Measurements from ENCODE around the gene DOCK3.
"Not testable (repeated sequence)": the region's sequence is repeated elsewhere in the genome, so short reads cannot be mapped to it uniquely, and the experiment has no call there.

DOCK3 gene

DNA sequence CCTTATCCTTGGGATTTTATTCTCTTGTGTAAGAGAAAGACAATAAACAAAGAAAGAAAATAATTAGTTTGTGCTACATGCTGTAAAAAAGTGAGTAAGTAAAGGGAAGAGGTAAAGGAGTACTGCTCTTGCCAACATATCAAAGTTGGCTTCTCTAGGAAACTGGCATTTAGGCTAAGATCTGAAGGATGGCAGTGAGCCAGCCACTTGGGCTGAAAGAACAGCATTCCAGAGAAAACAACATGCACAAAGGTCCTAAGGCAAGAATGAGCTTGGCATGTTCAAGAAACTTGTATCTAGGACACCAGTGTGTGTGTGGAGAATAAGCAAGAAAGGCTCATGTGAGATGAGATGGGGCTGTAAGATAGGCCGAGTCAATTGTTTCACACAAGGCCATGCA, 464.9 kb downstream of the DOCK3 start:
- no peak for DNase-seq

DNA sequence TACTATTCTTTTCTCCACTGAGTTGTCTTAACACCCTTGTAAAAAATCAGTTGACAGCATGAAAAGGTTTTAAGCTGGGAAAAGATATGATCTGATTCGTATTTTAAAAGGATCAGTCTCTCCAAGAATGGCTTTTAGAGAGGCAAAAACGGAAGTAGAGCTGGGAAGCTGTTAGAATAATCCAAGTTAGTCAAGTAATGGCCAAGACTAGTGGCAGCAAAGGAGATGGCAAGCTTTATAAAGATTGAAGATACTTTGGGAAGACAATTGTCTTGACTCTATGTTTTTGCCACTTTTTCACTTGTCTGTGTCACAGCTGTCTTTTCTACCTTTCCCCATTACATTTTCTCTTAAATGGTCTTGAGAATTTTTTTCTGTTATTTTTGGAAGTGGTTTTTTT, 466.8 kb downstream of the DOCK3 start:
- no peak for DNase-seq

GRCh38 chr3:51145811-51146585, 471.3 kb downstream of the DOCK3 start:
- no peak for DNase-seq

- DNase-seq, result no peak
These were observed 472.1 kb downstream of the DOCK3 start for GRCh38 chr3:51146781-51147180.

- DNase-seq, result no peak
These were observed 481.4 kb downstream of the DOCK3 start for GRCh38 chr3:51156147-51156546.

- DNase-seq, result no peak
These were observed 488.3 kb downstream of the DOCK3 start for GRCh38 chr3:51163051-51163450.

DNA sequence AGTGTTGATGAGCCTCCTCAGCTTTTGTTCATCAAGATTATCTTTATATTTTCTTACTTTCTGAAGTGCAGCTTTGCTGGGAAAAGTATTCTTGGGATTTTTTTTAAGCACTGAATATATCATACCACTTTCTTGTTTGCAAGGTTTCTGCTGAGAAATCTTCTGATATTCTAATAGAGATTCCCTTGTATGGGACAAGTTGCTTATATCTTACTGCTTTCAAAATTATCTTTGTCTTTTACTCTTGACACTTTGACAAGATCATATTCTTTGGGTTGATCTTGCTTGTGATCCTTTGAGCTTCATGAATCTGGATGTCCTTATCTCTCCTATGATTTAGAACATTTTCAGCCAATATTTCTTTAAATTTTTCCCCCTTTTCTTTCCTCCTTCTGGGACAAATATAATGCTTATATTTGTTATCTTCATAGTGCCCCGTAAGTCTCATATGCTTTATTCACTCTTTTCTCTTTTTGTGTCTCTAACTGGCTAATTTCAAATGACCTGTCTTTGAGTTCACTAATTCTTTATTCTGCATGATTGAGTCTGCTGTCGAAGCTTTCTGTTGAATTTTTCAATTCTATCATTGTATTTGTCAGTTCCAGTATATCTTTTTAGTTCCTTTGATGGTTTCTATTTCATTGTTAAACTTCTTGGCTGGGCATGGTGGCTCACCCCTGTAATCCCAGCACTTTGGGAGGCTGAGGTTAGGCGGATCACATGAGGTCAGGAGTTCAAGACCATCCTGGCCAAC, 499.0 kb downstream of the DOCK3 start:
- no peak for DNase-seq

GRCh38 chr3:51176923-51177322, 502.2 kb downstream of the DOCK3 start:
- no peak for DNase-seq

- DNase-seq, result not testable (repeated sequence)
These were observed 511.7 kb downstream of the DOCK3 start for GRCh38 chr3:51186446-51186845.

DNA sequence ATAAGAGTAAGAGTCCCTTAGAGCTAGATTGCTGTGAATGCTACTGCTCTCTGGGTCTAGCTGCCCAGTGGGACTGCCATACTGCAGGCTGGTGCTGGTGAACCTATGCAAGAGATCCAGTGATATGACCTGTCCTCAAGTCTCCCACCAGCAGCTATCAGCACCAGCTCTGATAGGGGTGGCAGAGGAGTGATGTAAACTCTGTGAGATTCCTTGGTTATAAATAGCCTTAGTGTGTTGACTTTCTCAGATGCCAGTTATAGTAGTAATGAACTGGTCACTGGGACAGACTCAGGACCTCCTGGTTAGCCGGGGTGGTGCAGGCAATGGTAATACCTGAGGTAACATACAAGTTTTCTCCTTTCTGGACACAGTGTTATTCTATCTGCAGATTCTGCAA, 515.5 kb downstream of the DOCK3 start:
- no peak for DNase-seq

- no peak for DNase-seq
These were observed 516.1 kb downstream of the DOCK3 start for GRCh38 chr3:51190827-51191226.

DNA sequence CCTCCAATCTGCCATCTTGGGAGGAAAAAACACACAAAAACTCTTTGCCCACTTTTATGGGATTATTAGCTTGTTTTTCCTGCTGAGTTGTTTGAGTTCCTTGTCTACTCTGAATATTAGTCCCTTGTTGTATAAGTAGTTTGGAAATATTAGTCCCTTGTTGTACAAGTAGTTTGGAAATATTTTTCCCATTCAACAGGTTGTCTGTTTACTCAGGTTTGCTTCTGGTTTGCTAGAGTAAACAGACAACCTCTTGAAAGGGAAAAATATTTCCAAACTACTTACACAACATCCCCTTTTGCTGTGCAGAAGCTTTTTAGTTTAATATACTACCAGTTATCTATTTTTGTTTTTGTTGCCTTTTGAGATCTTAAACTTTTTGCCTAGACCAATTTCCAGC, 517.0 kb downstream of the DOCK3 start:
- no peak for DNase-seq

- DNase-seq, result no peak
These were observed 523.8 kb downstream of the DOCK3 start for GRCh38 chr3:51198477-51198876.

DNA sequence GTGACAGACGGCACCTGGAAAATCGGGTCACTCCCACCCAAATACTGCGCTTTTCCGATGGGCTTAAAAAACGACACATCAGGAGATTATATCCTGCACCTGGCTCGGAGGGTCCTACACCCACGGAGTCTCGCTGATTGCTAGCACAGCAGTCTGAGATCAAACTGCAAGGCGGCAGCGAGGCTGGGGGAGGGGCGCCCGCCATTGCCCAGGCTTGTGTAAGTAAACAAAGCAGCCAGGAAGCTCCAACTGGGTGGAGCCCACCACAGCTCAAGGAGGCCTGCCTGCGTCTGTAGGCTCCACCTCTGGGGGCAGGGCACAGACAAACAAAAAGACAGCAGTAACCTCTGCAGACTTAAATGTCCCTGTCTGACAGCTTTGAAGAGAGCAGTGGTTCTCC, 524.6 kb downstream of the DOCK3 start:
- not testable (repeated sequence) for DNase-seq

DNA sequence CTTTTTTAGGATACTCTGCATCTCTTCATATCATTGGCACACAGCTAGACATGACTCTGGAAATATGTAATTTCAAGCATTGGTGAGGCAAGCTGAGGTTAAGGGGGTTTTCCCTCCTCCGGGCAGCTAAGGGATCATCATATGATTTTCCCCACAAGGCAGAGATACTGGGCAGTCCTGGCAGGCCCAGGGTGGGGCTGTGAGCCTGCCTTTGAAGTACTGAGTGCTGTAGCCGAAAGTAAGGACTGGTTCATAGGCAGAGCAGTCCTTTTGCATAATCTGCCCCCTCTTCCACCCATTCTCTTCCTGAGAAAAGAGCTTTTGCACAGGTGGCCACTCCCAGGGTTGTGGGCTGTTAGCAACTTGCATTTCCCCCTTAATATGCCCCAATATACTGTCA, 541.6 kb downstream of the DOCK3 start:
- no peak for DNase-seq

DNA sequence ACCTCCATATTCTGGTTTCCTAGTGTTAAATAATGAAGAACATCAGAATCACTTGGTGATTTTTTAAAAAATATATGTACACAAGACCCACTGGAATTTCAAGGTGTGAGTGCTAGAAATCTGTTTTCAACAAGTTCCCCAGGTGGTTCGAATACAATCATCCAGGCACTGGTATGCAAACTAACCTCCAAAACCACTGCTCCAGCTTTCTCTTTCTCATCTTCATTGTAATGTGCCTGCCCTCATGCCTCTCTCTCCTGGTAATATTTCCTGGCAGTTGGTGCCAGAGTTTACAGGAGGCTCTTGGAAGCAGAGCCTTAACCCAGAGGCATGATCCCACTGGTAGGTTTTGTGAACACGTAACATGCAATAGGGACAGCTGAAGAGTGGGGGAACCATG, 547.2 kb downstream of the DOCK3 start:
- no peak for DNase-seq

- no peak for DNase-seq
These were observed 549.6 kb downstream of the DOCK3 start for GRCh38 chr3:51224283-51224682.

GRCh38 chr3:51224843-51225242, 550.1 kb downstream of the DOCK3 start:
- no peak for DNase-seq

- DNase-seq, result no peak
These were observed 568.2 kb downstream of the DOCK3 start for GRCh38 chr3:51242939-51243338.

- DNase-seq, result no peak
These were observed 569.2 kb downstream of the DOCK3 start for GRCh38 chr3:51243924-51244323.

- no peak for DNase-seq
These were observed 571.1 kb downstream of the DOCK3 start for GRCh38 chr3:51245867-51246266.

DNA sequence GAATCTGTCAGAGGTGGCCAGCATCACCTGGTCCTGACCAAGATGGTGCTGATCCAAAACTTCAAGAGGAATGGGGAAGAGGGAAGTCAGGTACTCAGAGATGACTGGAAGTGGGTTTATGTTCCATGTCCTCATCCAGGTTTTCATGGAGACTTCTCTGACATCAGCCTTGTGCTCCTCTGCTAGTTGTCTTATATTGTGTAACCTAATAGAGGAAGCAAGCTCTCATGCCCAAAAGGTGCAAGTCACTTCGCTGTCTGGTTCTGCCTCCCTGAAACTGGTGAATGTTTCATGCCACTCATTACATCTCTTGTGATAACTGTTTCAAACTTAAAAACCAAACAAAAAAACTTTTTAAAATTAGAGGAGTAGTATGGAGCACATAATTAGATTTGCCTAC, 583.1 kb downstream of the DOCK3 start:
- DNase-seq, result no peak

DNA sequence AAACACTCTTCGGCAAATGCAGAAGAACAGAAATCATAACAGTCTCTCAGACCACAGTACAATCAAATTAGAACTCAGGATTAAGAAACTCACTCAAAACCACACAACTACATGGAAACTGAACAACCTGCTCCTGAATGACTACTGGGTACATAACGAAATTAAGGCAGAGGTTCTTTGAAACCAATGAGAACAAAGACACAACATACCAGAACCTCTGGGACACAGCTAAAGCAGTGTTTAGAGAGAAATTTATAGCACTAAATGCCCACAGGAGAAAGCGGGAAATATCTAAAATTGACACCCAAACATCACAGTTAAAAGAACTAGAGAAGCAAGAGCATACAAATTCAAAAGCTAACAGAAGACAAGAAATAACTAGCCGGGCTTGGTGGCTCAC, 589.4 kb downstream of the DOCK3 start:
- DNase-seq, result not testable (repeated sequence)

DNA sequence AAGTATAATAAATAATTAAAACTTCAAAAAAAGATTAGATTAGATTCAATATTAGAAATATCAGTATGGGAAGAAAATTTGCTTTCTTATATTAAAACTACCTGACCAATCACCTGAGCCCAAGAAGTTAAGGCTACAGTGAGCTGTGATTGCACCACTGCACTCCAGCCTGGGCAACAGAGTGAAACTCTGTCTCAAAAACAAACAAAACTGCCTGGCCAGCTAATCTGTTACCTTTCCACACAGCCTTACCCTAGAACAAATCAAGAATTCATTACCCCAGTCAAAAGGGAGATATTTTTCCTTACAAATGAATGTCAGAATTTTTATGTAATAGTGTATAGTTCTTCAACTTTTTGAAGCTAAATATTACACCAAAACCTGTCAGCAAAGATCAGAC, 593.4 kb downstream of the DOCK3 start:
- DNase-seq, result no peak

DNA sequence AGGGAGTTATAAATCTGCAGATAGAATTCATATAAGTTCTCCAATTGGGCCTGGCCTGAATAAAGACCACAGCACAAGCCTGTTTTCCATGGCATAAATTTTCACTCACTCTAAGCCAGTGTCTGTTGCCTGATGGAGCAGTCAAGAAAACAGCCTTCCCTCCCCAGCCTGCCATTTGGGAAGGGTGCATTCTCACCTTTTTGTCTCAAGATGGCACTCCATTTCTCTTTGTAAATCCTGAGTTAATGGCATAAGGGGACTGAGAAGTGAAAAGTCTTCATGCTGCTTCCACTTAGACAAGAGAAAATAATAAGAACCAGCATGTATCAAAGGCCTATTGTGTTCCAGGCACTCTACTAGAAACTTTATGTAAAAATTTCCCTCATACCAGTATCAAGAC, 594.7 kb downstream of the DOCK3 start:
- DNase-seq, result no peak
